T-helper 1 cell treated with Interleukin-12 subunit alpha and Interleukin-12 subunit beta and Interleukin-4 antibody, amounts not matched to agents 30 μg/mL and 1 μg/mL, for 36 hours (primary cell): ENCODE data around the gene GZMM.

Source experiments
- H3K27ac Mint-ChIP-seq: one replicate; pipeline ENCODE4 v1.8.0; 2021; ENCODE audit warnings: mild to moderate bottlenecking, mixed read lengths
- H3K27me3 Mint-ChIP-seq: one replicate; pipeline ENCODE4 v1.8.0; 2021; ENCODE audit warnings: low read depth, mixed read lengths
- H3K36me3 Mint-ChIP-seq: one replicate; pipeline ENCODE4 v1.8.0; 2021; ENCODE audit warnings: low read depth, mixed read lengths
- H3K4me1 Mint-ChIP-seq: one replicate; pipeline ENCODE4 v1.8.0; 2021; ENCODE audit warnings: low read depth, mixed read lengths
- H3K4me3 Mint-ChIP-seq: one replicate; pipeline ENCODE4 v1.8.0; 2021; ENCODE audit warnings: mild to moderate bottlenecking, moderate library complexity, mixed read lengths
- H3K9me3 Mint-ChIP-seq: one replicate; pipeline ENCODE4 v1.8.0; 2021; ENCODE audit warnings: mixed read lengths

GZMM gene

GRCh38 chr19:507286-508203, 36.3 kb upstream of the GZMM start, which contains the start of gene TPGS1:
TPGS1 (plus strand) TSS chr19:507497; CDS start chr19:507507, 10 bp downstream.
- Mint-ChIP-seq H3K36me3 (peaks cover 11% of the 10 kb centered on the region), H3K9me3 (no peaks in the 10 kb centered on the region), H3K4me3 (peak within 1 kb of the TSS; percentile 94), H3K27ac (peak within 1 kb of the TSS; percentile 98), H3K27me3 (no peaks in the 10 kb centered on the region), H3K4me1 (peaks cover 36% of the 10 kb centered on the region)

- Mint-ChIP-seq H3K4me3 (peak overlapping the region; percentile 86), H3K4me1 (peaks cover 34% of the 10 kb centered on the region), H3K27ac (peak overlapping the region; percentile 87), H3K9me3 (no peaks in the 10 kb centered on the region), H3K36me3 (peaks cover 11% of the 10 kb centered on the region), H3K27me3 (no peaks in the 10 kb centered on the region)
Observed at GRCh38 chr19:508204-509150, 35.4 kb upstream of the GZMM start.

GRCh38 chr19:510606-511100, 33.2 kb upstream of the GZMM start:
- peaks cover 16% of the 10 kb centered on the region for H3K36me3 Mint-ChIP-seq
- peak overlapping the region; percentile 100 for H3K27ac Mint-ChIP-seq
- H3K27me3 Mint-ChIP-seq: no peaks in the 10 kb centered on the region
- peak overlapping the region; percentile 86 for H3K4me3 Mint-ChIP-seq
- peaks cover 39% of the 10 kb centered on the region for H3K4me1 Mint-ChIP-seq
- H3K9me3 Mint-ChIP-seq: no peaks in the 10 kb centered on the region

- Mint-ChIP-seq H3K9me3 (no peaks in the 10 kb centered on the region), H3K36me3 (peaks cover 16% of the 10 kb centered on the region), H3K27ac (peak overlapping the region; percentile 100), H3K4me3 (peak overlapping the region; percentile 86), H3K27me3 (no peaks in the 10 kb centered on the region), H3K4me1 (peaks cover 36% of the 10 kb centered on the region)
Observed at GRCh38 chr19:511101-511851, 32.6 kb upstream of the GZMM start.

GRCh38 chr19:512547-513365, 31.1 kb upstream of the GZMM start:
- Mint-ChIP-seq H3K36me3 (peaks cover 16% of the 10 kb centered on the region), H3K9me3 (no peaks in the 10 kb centered on the region), H3K27me3 (no peaks in the 10 kb centered on the region), H3K27ac (no peak overlapping the region), H3K4me1 (peaks cover 35% of the 10 kb centered on the region), H3K4me3 (no peak overlapping the region)

GRCh38 chr19:513368-514165, 30.3 kb upstream of the GZMM start:
- H3K4me3 Mint-ChIP-seq: no peak overlapping the region
- peaks cover 15% of the 10 kb centered on the region for H3K36me3 Mint-ChIP-seq
- H3K9me3 Mint-ChIP-seq: no peaks in the 10 kb centered on the region
- H3K4me1 Mint-ChIP-seq: peaks cover 30% of the 10 kb centered on the region
- peak overlapping the region; percentile 43 for H3K27ac Mint-ChIP-seq
- H3K27me3 Mint-ChIP-seq: no peaks in the 10 kb centered on the region

GRCh38 chr19:514166-514663, 29.6 kb upstream of the GZMM start:
- Mint-ChIP-seq H3K4me1 (peaks cover 24% of the 10 kb centered on the region), H3K36me3 (peaks cover 10% of the 10 kb centered on the region), H3K27ac (peak overlapping the region; percentile 43), H3K9me3 (no peaks in the 10 kb centered on the region), H3K27me3 (no peaks in the 10 kb centered on the region), H3K4me3 (no peak overlapping the region)

- peaks cover 5% of the 10 kb centered on the region for H3K36me3 Mint-ChIP-seq
- no peaks in the 10 kb centered on the region for H3K27me3 Mint-ChIP-seq
- no peak overlapping the region for H3K4me3 Mint-ChIP-seq
- H3K9me3 Mint-ChIP-seq: no peaks in the 10 kb centered on the region
- H3K27ac Mint-ChIP-seq: no peak overlapping the region
- peaks cover 10% of the 10 kb centered on the region for H3K4me1 Mint-ChIP-seq
Observed at GRCh38 chr19:517721-518597, 25.9 kb upstream of the GZMM start.

GRCh38 chr19:518598-519231, 25.1 kb upstream of the GZMM start:
- H3K4me3 Mint-ChIP-seq: no peak overlapping the region
- H3K27me3 Mint-ChIP-seq: no peaks in the 10 kb centered on the region
- H3K27ac Mint-ChIP-seq: no peak overlapping the region
- H3K4me1 Mint-ChIP-seq: peaks cover 10% of the 10 kb centered on the region
- peaks cover 5% of the 10 kb centered on the region for H3K36me3 Mint-ChIP-seq
- no peaks in the 10 kb centered on the region for H3K9me3 Mint-ChIP-seq

GRCh38 chr19:519449-519865, 24.4 kb upstream of the GZMM start:
- Mint-ChIP-seq H3K9me3 (no peaks in the 10 kb centered on the region), H3K36me3 (no peaks in the 10 kb centered on the region), H3K27me3 (no peaks in the 10 kb centered on the region), H3K27ac (no peak overlapping the region), H3K4me3 (no peak overlapping the region), H3K4me1 (peaks cover 4% of the 10 kb centered on the region)

- Mint-ChIP-seq H3K27ac (no peak overlapping the region), H3K4me3 (no peak overlapping the region), H3K27me3 (peaks cover 6% of the 10 kb centered on the region), H3K4me1 (no peaks in the 10 kb centered on the region), H3K36me3 (no peaks in the 10 kb centered on the region), H3K9me3 (no peaks in the 10 kb centered on the region)
Observed at GRCh38 chr19:522726-523125, 21.1 kb upstream of the GZMM start.
